KMS-11 (cell line): ENCODE data around the gene C16orf74.

ENCODE experiments used
- H2AFZ ChIP-seq: fragments of 200-600 bp; sonication (generic); 2 replicates; pipeline ENCODE4 v1.6.1; 2016; ENCODE audit warnings: antibody characterized with exemption, mixed run types, low read depth
- H3K27ac ChIP-seq: fragments of 200-600 bp; sonication (generic); 2 replicates; pipeline ENCODE4 v1.6.1; 2016; ENCODE audit warnings: mild to moderate bottlenecking, mixed run types
- H3K27me3 ChIP-seq: fragments of 200-600 bp; sonication (generic); 2 replicates; pipeline ENCODE4 v1.6.1; 2017; ENCODE audit warnings: mild to moderate bottlenecking, low read depth, mixed run types, moderate library complexity; ENCODE audit not compliant: insufficient read depth
- H3K36me3 ChIP-seq: fragments of 200-600 bp; sonication (generic); 2 replicates; pipeline ENCODE4 v1.6.1; 2017; ENCODE audit warnings: mild to moderate bottlenecking, mixed run types; ENCODE audit not compliant: insufficient read depth
- H3K4me1 ChIP-seq: fragments of 200-600 bp; sonication (generic); 2 replicates; pipeline ENCODE4 v1.6.1; 2016; ENCODE audit warnings: mild to moderate bottlenecking, low read depth, mixed run types; ENCODE audit not compliant: poor library complexity, severe bottlenecking
- H3K4me2 ChIP-seq: fragments of 200-600 bp; sonication (generic); 2 replicates; pipeline ENCODE4 v1.7.0; 2016; ENCODE audit warnings: mild to moderate bottlenecking, mixed run types
- H3K4me3 ChIP-seq: fragments of 200-600 bp; sonication (generic); IDR thresholded peaks from 2 replicates; pipeline ENCODE4 v1.6.1; 2017; ENCODE audit warnings: low read depth, low read length, mixed read lengths; ENCODE audit not compliant: insufficient read depth
- H3K79me2 ChIP-seq: fragments of 200-600 bp; sonication (generic); 2 replicates; pipeline ENCODE4 v1.6.1; 2016; ENCODE audit warnings: low read depth, mixed run types; ENCODE audit not compliant: insufficient read depth
- H3K9ac ChIP-seq: fragments of 200-600 bp; sonication (generic); 2 replicates; pipeline ENCODE4 v1.6.1; 2016; ENCODE audit warnings: mild to moderate bottlenecking, mixed run types
- H4K20me1 ChIP-seq: fragments of 200-600 bp; sonication (generic); 2 replicates; pipeline ENCODE4 v1.6.1; 2016; ENCODE audit warnings: mild to moderate bottlenecking, mixed run types; ENCODE audit not compliant: insufficient read depth
- TF ChIP-seq, protein P1 (sequence below): fragments of 200-600 bp; sonication (generic); conservative IDR thresholded peaks from 2 replicates; pipeline ENCODE4 v1.6.1; 2017; ENCODE audit warnings: low read depth, mild to moderate bottlenecking, antibody characterized with exemption, low read length, moderate library complexity, mixed read lengths

C16orf74 gene

DNA sequence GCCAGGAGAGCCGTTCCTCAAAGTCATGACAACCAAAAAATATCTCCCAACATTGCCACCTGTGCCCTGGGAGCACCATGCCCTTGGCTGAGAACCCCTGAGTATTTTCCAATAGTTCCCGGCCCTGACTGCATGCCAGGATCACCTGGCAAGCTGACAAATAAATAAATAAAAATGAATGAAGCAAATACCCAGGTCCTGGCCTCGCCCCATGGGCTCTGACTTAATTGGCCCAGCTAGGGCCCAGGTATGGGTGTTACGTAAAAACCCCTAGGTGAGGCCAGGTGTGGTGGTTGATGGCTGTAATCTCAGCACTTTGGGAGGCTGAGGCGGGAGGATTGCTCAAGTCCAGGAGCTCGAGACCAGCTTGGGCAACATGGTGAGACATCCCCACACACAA lies 2.7 kb upstream of the C16orf74 start:
- H3K4me3 ChIP-seq = no peak overlapping the region
- TF ChIP-seq, protein P1, sequence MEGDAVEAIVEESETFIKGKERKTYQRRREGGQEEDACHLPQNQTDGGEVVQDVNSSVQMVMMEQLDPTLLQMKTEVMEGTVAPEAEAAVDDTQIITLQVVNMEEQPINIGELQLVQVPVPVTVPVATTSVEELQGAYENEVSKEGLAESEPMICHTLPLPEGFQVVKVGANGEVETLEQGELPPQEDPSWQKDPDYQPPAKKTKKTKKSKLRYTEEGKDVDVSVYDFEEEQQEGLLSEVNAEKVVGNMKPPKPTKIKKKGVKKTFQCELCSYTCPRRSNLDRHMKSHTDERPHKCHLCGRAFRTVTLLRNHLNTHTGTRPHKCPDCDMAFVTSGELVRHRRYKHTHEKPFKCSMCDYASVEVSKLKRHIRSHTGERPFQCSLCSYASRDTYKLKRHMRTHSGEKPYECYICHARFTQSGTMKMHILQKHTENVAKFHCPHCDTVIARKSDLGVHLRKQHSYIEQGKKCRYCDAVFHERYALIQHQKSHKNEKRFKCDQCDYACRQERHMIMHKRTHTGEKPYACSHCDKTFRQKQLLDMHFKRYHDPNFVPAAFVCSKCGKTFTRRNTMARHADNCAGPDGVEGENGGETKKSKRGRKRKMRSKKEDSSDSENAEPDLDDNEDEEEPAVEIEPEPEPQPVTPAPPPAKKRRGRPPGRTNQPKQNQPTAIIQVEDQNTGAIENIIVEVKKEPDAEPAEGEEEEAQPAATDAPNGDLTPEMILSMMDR = no peak
- no peak overlapping the region for H3K9ac ChIP-seq
- H3K27ac ChIP-seq = no peak overlapping the region
- no peaks in the 10 kb centered on the region for H3K36me3 ChIP-seq
- peaks cover 3% of the 10 kb centered on the region for H3K4me1 ChIP-seq
- peaks cover 65% of the 10 kb centered on the region for H3K27me3 ChIP-seq
- no peaks in the 10 kb centered on the region for H4K20me1 ChIP-seq
- H3K4me2 ChIP-seq = no peak overlapping the region
- H2AFZ ChIP-seq = no peak overlapping the region
- H3K79me2 ChIP-seq = no peaks in the 10 kb centered on the region

DNA sequence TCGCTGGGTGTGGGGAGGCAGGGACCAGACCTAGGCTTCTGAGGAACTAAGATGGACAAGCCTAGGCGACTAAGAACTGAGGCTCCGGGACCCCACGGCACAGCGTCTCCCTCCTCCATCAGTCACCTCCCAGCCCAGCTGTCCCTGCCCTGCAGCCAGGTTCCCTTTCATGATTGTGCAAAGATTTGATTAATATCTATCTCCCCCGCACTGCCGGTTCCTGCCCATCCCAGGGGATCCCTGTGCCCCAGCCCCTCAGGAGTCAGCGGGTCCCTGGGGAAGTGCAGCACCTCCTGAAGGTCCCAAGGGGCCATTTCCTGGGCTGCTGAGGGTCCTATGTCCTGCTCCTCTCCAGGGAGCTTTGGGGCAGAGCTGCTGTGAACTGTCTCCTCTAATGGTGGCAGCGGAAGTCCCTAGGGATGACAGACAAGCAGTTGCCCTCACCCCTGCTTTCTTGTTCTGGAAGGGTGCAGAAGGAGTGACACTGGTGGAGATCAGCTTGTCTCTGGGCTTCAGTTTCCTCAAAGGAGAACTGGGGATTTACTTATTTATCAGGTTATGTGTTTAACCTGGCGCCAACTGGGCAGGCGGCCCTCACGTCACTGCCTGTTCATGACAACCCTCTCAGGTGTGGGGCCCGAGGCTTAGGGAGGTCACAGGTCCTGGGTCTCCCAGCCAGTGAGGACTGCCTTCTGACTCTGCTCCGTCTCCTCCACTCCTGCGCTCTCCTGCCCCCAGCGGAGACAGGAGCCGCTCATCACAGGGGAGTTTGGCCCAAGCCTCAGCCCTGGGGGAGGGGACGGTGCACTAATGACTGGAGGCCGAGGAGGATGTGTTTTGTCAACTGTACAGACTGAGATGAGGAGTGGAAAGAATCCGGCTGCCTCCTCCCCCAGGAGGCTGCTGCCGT lies 1.9 kb upstream of the C16orf74 start:
- H3K27me3 ChIP-seq = peaks cover 66% of the 10 kb centered on the region
- peaks cover 3% of the 10 kb centered on the region for H3K4me1 ChIP-seq
- H4K20me1 ChIP-seq = no peaks in the 10 kb centered on the region
- H3K36me3 ChIP-seq = no peaks in the 10 kb centered on the region
- H3K27ac ChIP-seq = no peak overlapping the region
- no peaks in the 10 kb centered on the region for H3K79me2 ChIP-seq
- no peak overlapping the region for H3K4me3 ChIP-seq
- H3K9ac ChIP-seq = no peak overlapping the region
- TF ChIP-seq, protein P1 = no peak
- no peak overlapping the region for H3K4me2 ChIP-seq
- no peak overlapping the region for H2AFZ ChIP-seq

DNA sequence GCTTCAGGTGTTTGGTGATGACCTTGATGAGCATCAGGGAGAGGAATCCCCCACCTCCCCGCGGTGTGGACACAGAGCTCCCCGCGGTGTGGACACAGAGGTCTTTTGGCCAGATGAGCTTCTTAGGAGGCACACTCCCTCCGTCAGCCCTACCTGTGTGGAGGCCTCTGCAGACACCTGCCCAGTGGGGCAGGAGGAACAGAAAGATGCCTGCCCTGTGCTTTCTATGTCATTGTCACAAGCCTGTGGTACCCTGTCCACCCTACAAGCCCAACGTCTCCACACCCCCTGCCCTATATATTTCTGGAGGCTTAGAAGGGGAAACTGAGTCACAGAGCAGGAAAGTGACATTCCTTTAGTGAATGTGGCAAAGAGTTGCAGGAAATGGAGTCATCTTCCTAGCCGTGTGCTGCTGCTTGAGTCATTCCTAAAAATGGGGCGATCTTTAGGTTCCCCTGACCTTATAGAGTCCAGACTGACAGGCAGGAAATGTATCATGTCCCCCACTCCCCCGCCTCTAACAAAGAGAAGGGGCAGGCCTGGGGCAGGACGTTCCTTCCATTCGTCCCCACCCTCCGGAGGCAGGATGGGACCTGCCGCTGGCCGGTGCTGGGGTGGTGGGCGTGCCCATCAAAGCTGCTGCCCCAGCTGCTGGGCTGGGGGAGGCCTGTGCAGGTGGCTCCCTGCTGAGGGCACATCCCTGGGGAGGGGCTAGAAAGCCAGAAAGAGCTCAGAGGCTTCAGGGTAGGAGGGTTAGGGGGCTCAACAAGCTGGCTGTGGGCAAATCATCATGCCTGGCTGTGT lies 1.0 kb upstream of the C16orf74 start:
- peaks cover 73% of the 10 kb centered on the region for H3K27me3 ChIP-seq
- H3K4me2 ChIP-seq = no peak overlapping the region
- no peak overlapping the region for H3K9ac ChIP-seq
- no peak overlapping the region for H3K4me3 ChIP-seq
- H3K36me3 ChIP-seq = no peaks in the 10 kb centered on the region
- H3K79me2 ChIP-seq = no peaks in the 10 kb centered on the region
- no peak overlapping the region for H2AFZ ChIP-seq
- no peaks in the 10 kb centered on the region for H4K20me1 ChIP-seq
- no peak overlapping the region for H3K27ac ChIP-seq
- TF ChIP-seq, protein P1 = no peak
- peaks cover 4% of the 10 kb centered on the region for H3K4me1 ChIP-seq

DNA sequence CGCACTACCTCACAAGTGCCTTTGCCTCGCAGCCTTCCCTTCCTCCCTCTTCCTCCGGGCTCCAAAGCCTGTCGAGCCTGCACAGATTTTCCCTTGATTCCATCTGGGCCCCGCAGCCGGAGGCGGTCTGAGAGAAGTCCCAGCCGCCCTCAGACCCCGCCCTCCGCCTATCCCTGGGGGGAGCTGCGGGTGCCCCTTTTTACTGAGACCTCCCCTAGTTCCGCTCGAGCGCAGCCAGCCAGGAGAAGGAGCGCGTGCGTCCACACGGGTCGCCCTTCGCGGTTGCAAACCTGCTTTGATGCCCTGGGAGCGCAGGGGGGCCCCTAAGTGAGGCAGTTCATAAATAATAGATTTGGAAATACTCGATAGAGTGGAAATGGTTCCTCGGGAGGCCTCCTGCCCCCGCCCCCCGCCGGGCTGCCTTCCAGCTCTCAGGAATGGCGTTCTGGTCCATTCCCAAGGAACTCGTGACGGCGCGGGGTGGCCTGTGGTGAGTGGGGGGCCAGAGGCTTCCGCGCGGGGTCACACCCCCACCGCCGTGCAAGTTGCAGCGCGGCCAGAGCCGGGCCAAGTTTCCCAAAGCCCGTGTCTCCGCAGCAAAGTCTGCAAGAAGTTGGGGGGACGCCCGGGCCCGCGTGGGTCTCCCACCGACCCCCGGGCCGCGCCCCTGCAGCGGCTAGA lies 610 bp downstream of the C16orf74 start:
- Histone ChIP-seq H3K27ac (no peak overlapping the region), H3K79me2 (no peaks in the 10 kb centered on the region), H3K9ac (no peak overlapping the region), H4K20me1 (no peaks in the 10 kb centered on the region), H3K4me2 (no peak overlapping the region; the same call in 1 of the 2 replicates), H2AFZ (peak overlapping the region; percentile 10; the same call in 1 of the 2 replicates), H3K4me3 (no peak overlapping the region), H3K27me3 (peaks cover 79% of the 10 kb centered on the region), H3K36me3 (no peaks in the 10 kb centered on the region), H3K4me1 (peaks cover 7% of the 10 kb centered on the region)
- TF ChIP-seq, protein P1 = no peak
